Heart right ventricle (tissue), 16 donors: ENCODE measurements around the gene ITIH4. TPM values are rescaled to one million over a fixed set of nuclear protein-coding genes. Genes with fewer than 3 reads are reported as not detected.

Experiments
- ATAC-seq, 8 donors: fragments of 200-7000 bp; cut with Tn5 transposase; one replicate each; pipeline ENCODE4 v1.9.1; 2020; ENCODE audit warnings: mild to moderate bottlenecking in 8 of 8, moderate library complexity in 8 of 8, moderate number of reproducible peaks in 1 of 8
- DNase-seq, 2 donors: peaks; one replicate each; pipeline ENCODE4 v3.0.0-alpha.2; 2020
- H3K27ac ChIP-seq, 10 donors: fragments of 200-600 bp; sonication (generic) in 2 of 10; one replicate each; pipeline versions ENCODE4 v1.5.0 to v1.8.0; 2020 to 2022; ENCODE audit warnings: mild to moderate bottlenecking in 3 of 10
- H3K27me3 ChIP-seq, 7 donors: fragments of 200-600 bp; one replicate each; pipeline ENCODE4 v1.8.0; 2021 to 2022; ENCODE audit warnings: mild to moderate bottlenecking in 2 of 7
- H3K36me3 ChIP-seq, 9 donors: fragments of 200-600 bp; sonication (generic) in 1 of 9; one replicate each; pipeline versions ENCODE4 v1.5.0 to v1.8.0; 2020 to 2022; ENCODE audit warnings: mild to moderate bottlenecking in 2 of 9
- H3K4me1 ChIP-seq, 9 donors: fragments of 200-600 bp; sonication (generic) in 1 of 9; one replicate each; pipeline versions ENCODE4 v1.5.0 to v1.8.0; 2020 to 2022; ENCODE audit warnings: mild to moderate bottlenecking in 4 of 9
- H3K4me3 ChIP-seq, 10 donors: fragments of 200-600 bp; sonication (generic) in 2 of 10; one replicate each; pipeline versions ENCODE4 v1.5.0 to v1.8.0; 2020 to 2022; ENCODE audit warnings: mild to moderate bottlenecking in 7 of 10, moderate library complexity in 2 of 10
- H3K9me3 ChIP-seq, 11 donors: fragments of 200-600 bp in 10 of 11; sonication (generic) in 2 of 11; one replicate each; pipeline versions ENCODE4 v1.5.0 to v1.8.0; 2013 to 2022; ENCODE audit warnings: mild to moderate bottlenecking in 2 of 11, control low read depth in 1 of 11, moderate library complexity in 1 of 11
- CTCF ChIP-seq, 9 donors: fragments of 200-600 bp; sonication (generic) in 2 of 9; IDR thresholded peaks; one replicate each; pipeline versions ENCODE4 v1.5.0 to v1.8.0; 2021 to 2022; ENCODE audit warnings: antibody characterized with exemption in 9 of 9, mild to moderate bottlenecking in 5 of 9, moderate library complexity in 1 of 9
- WGBS, 2 donors: extraction: QIAGEN DNeasy Blood & Tissue Kit; methylation state at CpG; one replicate each; pipeline ENCODE4 v1.1.7; 2013; ENCODE audit warnings: inconsistent platforms in 1 of 2; 5-methylcytosine and 5-hydroxymethylcytosine counted together
- intact Hi-C, 10 donors: fragments of 100-400 bp; cut with DNase I; formaldehyde crosslinking; loops; one replicate each; pipeline versions ENCODE4 v1.11.1 to v1.14.2; 2022
- polyA plus RNA-seq, 2 donors: library from polyadenylated mRNA; stranded (reverse); fragments of 200-250 nt; gene quantifications; one replicate each; pipeline ENCODE4 v1.2.3, GENCODE V29; 2013
- total RNA-seq, 10 donors: library from RNA; stranded (reverse); fragmentation: NEBNext Ultra II Directional in 3 of 10; extraction: Animal tissue kit (Norgen Biotek cat#: 25700) in 3 of 10; gene quantifications; one replicate each; pipeline versions ENCODE4 v1.2.1 to v1.2.4, GENCODE V29; 2021 to 2023
- donor health status: Arrhythmogenic right ventricular cardiomyopathy.
- donor health status: ischemic (EF 13 %, LVEDD 7.1; RV severe dilation, severe dysfunction).
- donor health status: healthy with polysubstance abuse.
- donor health status: DM: no; HTN: yes; CAD: no.
- donor health status: DM: no; HTN: no; CAD: no.
- donor health status: ischemic (EF 25% LVEDD 6.9; RV normal size, moderate dysfunction).
- donor health status: ischemic (EF 25% LVEDD 5.7; RV mildly dilated, moderate dysfunction).
- donor health status: healthy.
- donor health status: DM: yes; HTN: yes; CAD: no.
- donor health status: Ischemic cardiomyopathy.
- donor health status: ischemic (EF 35%, LVEDD 5.7; RV mildly dilated, moderate dysfunction).
- donor health status: nonischemic (EF 11% LVEDD 7.7; RV severe dilation, severe dysfunction).
- donor health status: DM: yes; HTN: yes; CAD: no.
- donor health status: PGD.
- donor health status: ischemic (EF 29% LVEDD 5.4; RV normal size, mild dysfunction).
- donor health status: nonischemic (EF 23%, LVEDD 6.1; RV moderate dilation, normal function).

Gene ITIH4
- total and polyA plus RNA-seq, 12 donors = 1.5 to 17.9 (median 4.3) TPM

DNA sequence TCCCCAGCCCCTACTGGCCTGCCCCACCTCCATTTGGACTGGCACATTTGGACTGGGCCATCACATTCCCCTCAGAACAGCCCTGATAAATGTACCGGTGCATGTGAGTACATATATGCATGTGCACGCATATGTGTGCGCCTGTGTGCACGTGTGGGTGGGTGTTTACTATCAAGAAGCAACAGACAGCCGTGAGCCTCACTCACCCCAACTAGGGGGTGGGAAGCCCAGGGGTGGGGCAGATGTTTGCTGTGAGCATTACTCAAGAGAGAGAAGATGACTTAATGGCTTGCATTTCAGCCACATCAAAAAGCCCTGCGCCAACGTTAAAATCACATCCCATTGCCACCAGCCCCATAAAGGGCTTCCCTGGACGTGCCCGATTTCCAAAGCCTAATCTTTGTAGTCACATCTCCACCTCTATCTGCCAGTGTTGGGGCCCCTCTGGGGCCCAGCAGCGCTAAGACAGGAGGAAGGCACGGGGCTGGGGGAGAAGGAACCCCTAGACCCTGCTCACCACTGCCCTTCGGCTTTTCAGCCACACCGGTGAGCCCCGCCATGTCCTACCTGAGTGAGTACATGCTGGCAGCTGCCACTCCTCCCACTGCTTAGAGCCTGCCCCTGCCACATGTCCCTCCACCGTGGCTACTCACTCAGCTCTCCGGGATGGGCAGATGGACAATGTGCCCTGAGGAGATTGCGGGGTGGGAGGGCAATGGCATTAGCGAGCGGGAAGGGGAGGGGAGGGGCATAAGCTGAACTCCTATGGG is 25.0 kb downstream of the ITIH4 start:
- no peak overlapping the region for H3K27ac ChIP-seq
- H3K9me3 ChIP-seq = no peaks in the 10 kb centered on the region
- no peak for TF ChIP-seq CTCF (IDR thresholded peaks at IDR 0.05)
- 78 to 79% methylated on average over 19 of the region's 19 CpGs for WGBS, 2 donors
- no peaks in the 10 kb centered on the region for H3K36me3 ChIP-seq
- intact Hi-C loops = no loop called here
- no peaks in the 10 kb centered on the region for H3K27me3 ChIP-seq
- no peak for DNase-seq
- no peaks in the 10 kb centered on the region for H3K4me1 ChIP-seq
- H3K4me3 ChIP-seq = no peak overlapping the region
- no peak for ATAC-seq

DNA sequence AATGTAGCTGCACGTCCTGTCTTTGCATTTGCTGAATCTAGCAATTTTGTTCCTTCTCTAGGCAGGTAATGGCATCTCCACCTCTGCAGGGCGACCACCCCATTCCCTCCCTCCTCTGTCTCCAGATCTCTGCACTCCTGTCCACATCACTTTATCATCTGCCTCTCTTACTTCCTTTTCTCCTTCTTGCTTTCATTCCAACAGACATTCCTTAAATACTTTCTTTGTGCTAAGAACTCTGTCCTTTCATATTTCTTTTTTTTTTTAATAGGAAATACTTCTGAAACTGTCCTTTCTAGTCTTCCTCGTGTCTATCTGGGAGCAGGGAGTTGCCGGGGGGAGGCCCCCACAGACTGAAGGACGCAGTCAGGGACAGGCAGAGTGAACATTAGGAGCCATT is 28.6 kb downstream of the ITIH4 start:
- Histone ChIP-seq H3K36me3 (no peaks in the 10 kb centered on the region), H3K9me3 (no peaks in the 10 kb centered on the region), H3K4me3 (no peak overlapping the region), H3K27ac (no peak overlapping the region), H3K4me1 (no peaks in the 10 kb centered on the region), H3K27me3 (no peaks in the 10 kb centered on the region)
- ATAC-seq = no peak
- 62 to 78% methylated on average over 5 of the region's 5 CpGs for WGBS, 2 donors
- TF ChIP-seq CTCF (IDR thresholded peaks at IDR 0.05) = no peak
- intact Hi-C loops = no loop called here
- no peak for DNase-seq

GRCh38 chr3:52800079-52800478 is 30.4 kb downstream of the ITIH4 start:
- ATAC-seq = no peak
- Histone ChIP-seq H3K27ac (no peak overlapping the region), H3K36me3 (no peaks in the 10 kb centered on the region), H3K27me3 (no peaks in the 10 kb centered on the region), H3K9me3 (no peaks in the 10 kb centered on the region), H3K4me3 (no peak overlapping the region), H3K4me1 (no peaks in the 10 kb centered on the region)
- no peak for TF ChIP-seq CTCF (IDR thresholded peaks at IDR 0.05)
- DNase-seq = no peak
- intact Hi-C loops = no loop called here
- WGBS, 2 donors = 79 to 80% methylated on average over 7 of the region's 7 CpGs

DNA sequence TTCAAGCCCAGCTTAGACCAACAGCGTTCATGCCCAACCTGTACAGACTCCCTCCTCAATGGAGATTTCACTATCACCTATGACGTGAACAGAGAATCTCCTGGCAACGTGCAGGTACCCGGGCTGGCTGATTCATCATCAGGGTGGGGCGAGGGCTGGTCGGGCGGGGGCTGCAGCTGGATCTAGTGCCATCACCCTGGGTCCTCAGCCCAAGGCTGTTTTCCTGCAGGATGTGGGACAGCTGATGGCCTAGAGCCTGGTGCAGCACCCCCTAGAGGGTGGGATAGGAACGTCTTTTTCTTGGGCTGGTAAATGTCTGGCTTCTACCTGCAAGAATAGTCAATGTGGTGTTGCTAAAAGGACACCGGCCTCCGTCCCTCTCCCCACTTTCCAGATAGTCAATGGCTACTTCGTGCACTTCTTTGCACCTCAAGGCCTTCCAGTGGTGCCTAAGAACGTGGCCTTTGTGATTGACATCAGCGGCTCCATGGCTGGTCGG is 31.4 kb downstream of the ITIH4 start:
- Histone ChIP-seq H3K9me3 (no peaks in the 10 kb centered on the region), H3K36me3 (no peaks in the 10 kb centered on the region), H3K4me1 (no peaks in the 10 kb centered on the region), H3K27ac (no peak overlapping the region), H3K4me3 (no peak overlapping the region), H3K27me3 (no peaks in the 10 kb centered on the region)
- intact Hi-C loops = no loop called here
- no peak for DNase-seq
- 63 to 67% methylated on average over 14 of the region's 14 CpGs for WGBS, 2 donors
- peak in 8 of 9 donors; percentile 3 to 54 (median 39) for TF ChIP-seq CTCF (IDR thresholded peaks at IDR 0.05)
- no peak for ATAC-seq
